ENCODE data around the gene STXBP6.

The STXBP6 gene

GRCh38 chr14:24880689-24881088 lies 169.3 kb downstream of the STXBP6 start:
- no peak for DNase-seq

DNA sequence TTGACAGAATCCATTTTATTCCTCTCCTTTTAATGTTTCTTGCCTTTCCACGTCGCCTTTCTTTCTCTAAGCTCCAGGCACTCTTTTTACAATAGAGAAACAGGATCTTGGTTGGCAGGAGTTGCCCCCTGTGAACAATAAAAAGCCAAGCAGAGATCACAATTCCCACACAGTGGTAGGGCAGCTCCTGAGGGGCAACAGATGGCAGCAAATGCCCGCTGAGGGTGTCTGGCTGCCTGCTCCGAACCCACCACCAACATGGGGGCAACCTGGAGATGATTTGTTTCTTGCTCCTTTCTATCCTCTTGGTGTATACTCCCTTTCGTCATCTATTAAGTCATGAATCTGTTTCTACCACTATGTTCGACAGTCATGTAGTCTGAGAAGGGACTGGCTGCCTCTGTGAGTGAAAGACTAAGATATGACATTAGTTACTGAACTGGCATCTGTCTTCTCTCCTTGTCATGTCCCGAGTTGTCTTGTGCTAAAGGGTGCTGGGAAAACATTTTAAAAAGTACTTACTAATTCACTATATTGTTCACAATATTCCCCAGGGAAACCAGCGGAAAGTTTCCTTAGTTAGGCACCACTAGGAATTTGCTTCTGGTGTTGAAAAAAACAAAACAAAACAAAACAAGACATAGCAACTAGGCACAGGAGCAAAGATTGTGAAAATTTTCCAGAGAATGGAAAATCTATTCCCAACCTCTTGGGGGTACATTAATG lies 170.1 kb downstream of the STXBP6 start:
- no peak for DNase-seq

GRCh38 chr14:24876996-24877395 lies 173.0 kb downstream of the STXBP6 start:
- no peak for DNase-seq

DNA sequence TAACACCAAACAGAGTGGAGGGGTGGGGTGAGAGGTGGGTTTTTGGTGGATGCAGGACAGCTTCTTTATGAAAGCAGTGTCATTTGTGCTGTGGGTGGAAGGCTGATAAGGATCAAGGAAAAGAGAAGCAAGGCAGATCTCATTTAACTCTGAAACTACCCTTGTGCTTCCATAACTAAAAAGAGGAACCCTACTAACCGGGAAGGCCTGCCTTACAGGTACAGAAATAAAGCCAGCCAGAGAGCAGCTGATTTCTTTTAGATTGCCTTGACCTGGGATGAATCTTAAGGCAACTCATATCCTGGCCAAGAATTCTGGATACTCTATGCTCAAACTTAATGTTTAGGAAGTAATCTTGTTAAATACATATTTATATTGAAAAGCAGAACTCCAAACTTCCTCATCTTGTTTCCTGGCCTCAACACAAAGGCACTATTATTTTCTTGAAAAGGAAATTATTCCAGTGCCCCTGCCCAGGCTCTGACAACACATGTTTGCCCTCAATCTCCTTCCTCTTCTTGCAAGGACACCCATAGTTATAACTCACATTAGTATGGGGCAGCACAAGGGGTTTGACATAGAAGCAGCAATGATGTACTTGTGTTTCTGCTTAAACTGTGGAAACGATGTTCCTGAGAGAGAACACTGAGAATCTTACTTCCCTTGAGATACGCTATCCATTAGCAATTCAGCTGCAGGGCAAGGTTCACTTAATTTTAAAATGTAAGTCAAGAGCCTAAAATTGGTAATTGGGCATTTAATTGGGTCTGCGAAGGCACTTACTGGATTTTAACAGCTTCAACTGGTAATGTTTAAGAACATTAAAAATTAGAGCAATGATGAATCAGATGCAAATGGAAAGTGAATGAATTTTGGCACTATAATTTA lies 173.7 kb downstream of the STXBP6 start:
- no peak for DNase-seq

GRCh38 chr14:24875203-24875838 lies 174.6 kb downstream of the STXBP6 start:
- no peak for DNase-seq

DNA sequence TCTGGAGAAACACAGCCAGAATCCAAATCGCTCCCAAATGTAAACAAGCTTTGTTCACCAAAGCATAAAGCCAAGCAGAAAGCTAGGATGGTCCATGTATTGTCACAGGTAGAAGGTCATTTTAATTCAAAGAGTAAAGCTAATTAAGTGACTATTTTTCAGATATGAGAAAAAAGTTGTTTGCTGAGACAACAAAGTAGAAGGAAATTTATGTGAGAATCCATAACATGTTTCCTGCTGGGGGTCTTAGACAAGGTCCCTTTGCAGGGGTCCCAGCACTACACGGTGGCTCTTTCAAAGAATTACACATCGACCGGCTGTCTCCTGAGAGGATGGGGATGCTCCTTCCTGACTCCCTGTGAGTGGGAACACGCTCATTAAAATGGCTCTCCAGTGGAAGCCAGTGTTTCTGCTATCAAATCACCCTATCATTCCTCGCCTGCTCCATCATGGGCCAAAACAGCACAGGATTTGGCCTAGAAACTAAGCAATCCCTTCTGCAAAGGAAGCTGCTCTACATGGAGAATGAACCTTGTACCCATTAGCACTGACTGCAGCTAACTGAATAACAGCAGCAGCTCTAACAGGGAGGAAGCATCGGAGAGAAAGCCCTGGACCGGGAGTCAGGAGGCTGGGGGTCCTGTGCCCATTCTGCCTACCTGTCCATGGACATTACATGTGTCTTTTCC lies 175.3 kb downstream of the STXBP6 start:
- no peak for DNase-seq

DNA sequence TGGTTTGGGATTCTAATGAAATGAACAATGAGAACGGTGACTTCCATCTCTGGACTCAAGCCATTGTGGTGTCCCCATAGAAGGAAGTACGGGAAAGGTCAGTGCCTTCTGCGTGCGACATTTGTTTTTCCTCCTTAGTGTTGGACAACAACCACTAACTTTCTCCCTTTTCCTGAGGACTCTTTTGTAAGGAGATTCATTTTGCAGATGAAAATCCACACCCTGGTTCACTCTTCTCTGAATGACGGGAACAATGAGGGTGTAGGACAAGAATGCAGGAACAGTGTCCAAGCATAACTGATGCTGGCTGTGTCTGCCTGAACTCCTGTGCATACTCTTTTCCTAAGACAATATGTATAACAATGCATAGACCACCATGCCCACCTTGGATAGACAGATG lies 176.4 kb downstream of the STXBP6 start:
- DNase-seq: no peak

DNA sequence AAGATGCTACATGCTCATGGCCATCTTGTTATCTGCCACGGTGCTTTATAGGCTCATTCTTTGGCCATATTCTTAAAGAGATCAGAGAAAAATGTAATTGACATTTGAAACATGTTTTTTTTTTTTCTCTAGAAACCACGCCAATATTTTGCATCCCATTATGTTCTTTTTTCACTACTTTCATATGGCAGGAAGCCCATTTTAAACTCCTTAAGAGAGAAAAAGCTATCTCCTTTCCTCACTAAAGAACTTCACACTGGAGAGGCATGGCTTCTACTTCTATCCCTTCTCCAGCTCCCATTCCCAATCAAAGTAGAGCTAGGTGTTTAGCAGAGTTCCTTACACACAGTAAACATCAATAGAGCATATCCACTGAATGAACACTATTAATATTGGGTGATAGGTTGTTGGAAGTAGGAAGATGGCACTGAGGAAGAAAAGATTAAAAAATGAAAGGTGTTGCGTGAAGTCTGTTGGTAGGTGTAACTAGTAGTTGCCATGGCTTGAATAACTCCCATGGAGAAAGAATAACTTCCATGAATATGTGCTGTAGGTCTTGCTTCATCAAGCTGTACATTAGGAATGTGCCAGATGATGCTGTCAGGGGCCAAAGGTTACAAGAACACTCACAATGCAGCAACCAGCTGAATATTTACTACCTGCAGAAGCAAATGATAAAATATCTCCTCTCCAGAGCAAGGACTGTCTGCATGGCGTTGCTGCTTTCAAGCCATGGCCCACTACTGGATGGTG lies 178.8 kb downstream of the STXBP6 start:
- no peak for DNase-seq

GRCh38 chr14:24868389-24868788 lies 181.6 kb downstream of the STXBP6 start:
- no peak for DNase-seq

GRCh38 chr14:24866067-24866639 lies 183.8 kb downstream of the STXBP6 start:
- DNase-seq: no peak

GRCh38 chr14:24863968-24864684 lies 185.8 kb downstream of the STXBP6 start:
- no peak for DNase-seq

GRCh38 chr14:24861083-24861630 lies 188.8 kb downstream of the STXBP6 start:
- no peak for DNase-seq

- no peak for DNase-seq
These were observed 190.4 kb downstream of the STXBP6 start for GRCh38 chr14:24859559-24859958.

DNA sequence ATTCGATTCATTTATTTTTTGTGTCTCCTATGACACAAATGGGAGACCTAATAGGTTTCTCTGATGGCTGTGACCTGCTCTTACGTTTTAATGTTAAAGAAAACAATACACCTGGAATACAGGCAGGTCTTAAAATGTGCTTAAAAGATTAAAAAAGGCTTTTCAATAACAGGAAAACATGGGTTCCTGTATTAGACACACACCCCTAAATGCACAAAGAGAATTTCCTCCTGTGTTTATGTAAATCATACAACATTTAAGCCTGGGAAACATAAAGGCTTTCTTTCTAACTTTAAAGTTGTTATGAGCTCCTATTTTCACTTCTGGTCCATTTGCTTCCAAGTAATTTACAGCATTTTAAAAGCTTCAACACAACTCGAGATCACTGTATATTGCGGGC lies 191.3 kb downstream of the STXBP6 start:
- DNase-seq: no peak

GRCh38 chr14:24858052-24858451 lies 191.9 kb downstream of the STXBP6 start:
- no peak for DNase-seq

DNA sequence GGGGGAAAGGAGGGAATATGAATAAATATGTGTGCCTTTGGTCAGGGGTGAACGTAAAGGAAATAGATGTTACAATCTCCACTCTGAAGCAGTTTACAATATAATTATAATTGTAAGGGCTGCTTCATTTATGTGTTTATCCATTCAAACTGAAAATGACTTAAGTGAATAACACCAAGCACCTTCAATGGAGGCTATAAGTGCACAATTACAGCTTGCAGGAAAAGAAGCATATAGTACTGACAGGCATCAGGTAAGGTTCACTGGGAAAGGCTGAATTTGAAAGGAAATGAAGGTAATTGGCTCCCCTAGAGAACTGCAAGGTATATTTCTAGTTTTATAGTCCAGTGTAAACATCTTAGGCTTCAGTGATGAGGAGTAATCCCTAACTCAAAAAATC lies 192.7 kb downstream of the STXBP6 start:
- no peak for DNase-seq

- no peak for DNase-seq
These were observed 196.5 kb downstream of the STXBP6 start for GRCh38 chr14:24853446-24853845.

GRCh38 chr14:24852312-24853060 lies 197.5 kb downstream of the STXBP6 start:
- no peak for DNase-seq

DNA sequence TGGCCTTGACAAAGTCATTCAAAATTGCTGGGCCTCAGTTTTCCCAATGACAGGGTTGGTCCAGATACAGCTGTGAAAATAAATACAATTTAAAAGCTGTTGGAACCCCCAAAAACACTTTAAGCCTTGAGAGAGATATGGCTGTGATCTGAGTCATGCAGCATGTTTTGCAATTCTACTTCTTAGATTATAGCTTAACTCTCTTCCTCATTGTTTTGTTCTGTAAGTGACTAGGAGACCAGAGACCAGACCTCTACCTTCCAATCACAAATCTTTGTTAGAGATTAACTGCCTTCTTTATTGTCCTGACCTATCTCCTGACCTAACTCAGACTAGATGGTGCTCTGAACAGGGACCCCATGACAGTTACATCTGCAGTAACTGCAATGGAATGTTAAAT lies 198.1 kb downstream of the STXBP6 start:
- no peak for DNase-seq

- DNase-seq: no peak
These were observed 198.5 kb downstream of the STXBP6 start for GRCh38 chr14:24851406-24851805.
